GM12865 (cell line): ENCODE measurements around the gene ZIM2.

ENCODE experiments used
- DNase-seq: peaks from one replicate; pipeline ENCODE4 v3.0.0; 2010; ENCODE audit warnings: low read depth
- H3K4me3 ChIP-seq: 2 replicates; pipeline ENCODE4 v1.5.1; 2011; ENCODE audit warnings: mild to moderate bottlenecking, low read depth, low read length, control low read depth
- CTCF ChIP-seq: IDR thresholded peaks from 2 replicates; pipeline ENCODE4 v1.5.1; 2011; ENCODE audit warnings: low read length, control low read depth, low read depth, inconsistent platforms; ENCODE audit not compliant: insufficient read depth; ENCODE audit errors: missing control alignments

Gene ZIM2

DNA sequence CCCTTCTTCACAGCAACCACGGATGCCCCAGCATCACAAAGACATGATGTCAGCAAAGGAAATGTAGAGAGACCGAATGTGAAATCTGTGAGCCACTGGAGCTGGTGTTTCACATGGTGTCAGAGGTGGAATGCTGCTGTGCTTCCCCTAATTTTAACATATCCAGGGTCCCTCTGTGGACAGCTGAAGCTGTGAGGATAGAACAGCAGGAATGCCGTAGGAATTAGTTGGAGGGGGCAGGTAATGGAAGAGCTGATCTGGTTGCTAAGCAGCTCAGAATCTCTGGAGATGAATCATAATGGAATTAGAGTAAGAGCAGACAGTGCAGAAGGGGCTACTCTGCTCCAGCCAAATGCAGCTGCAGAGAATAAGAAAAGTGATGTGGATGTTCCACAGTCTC is 100.0 kb downstream of the ZIM2 start:
- no peak for TF ChIP-seq CTCF
- H3K4me3 ChIP-seq, result no peak overlapping the region
- no peak for DNase-seq

DNA sequence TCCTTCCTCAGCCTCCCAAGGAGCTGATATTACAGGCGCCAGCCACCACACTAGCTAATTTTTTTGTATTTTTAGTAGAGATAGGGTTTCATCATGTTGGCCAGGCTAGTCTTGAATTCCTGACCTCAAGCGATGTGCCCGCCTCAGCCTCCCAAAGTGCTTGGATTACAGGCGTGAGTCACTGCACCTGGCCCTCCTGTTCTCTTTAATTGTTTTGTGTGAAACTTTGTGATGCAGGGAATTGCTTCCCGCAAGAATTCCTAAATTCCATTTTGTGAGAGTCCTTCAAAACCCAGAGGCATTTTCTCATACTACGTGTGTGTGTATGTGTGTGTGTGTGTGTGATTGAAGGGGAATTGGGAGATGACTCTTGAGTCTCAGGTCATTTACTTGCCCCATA is 104.0 kb downstream of the ZIM2 start:
- DNase-seq, result no peak
- TF ChIP-seq CTCF, result no peak
- H3K4me3 ChIP-seq, result no peak overlapping the region

DNA sequence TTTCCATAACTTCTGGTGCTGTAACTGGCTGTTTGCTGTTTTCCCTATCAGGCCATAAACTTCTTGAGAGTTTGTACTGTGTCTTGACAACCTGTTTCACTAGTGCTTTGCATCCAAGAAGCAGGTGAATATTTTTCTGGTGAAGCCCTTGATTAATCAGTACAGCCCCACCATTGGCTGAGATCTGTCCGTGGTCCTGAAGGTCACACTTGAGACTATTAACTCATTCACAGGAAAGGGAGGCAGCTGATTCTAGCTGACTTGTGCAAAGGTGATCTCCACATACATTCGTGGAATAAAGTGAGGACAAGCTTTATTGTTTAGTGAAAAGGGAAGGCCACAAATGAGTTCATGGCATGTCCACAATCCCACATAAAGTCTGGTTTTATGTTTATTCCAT is 107.5 kb downstream of the ZIM2 start:
- DNase-seq, result no peak
- no peak overlapping the region for H3K4me3 ChIP-seq
- no peak for TF ChIP-seq CTCF

GRCh38 chr19:56727677-56728076 is 112.8 kb downstream of the ZIM2 start:
- H3K4me3 ChIP-seq, result no peak overlapping the region
- no peak for TF ChIP-seq CTCF
- no peak for DNase-seq

DNA sequence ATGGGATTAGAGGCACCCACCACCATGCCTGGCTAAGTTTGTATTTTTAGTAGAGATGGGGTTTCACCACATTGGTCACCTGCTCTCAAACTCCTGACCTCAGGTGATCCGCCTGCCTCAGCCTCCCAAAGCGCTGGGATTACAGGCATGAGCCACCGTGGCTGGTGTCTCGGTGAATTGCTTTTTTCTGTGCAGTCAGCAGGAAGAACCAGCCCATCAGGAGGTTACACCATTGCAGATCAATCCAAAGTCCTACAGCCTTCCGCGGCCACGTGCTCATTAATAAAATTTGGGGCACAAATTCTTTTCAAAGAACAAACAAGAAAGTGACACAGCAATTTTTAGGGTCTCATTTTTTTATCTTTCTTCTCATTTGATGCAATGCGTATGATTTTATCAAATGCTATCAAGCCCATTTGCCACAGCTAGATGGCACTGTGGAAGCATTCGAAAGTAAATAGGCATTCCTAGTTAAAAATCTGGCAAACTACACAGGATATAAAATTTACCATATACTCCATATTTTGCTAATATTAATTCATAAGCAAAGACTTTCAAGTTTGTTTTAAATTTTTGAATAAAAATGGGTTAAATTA is 114.6 kb downstream of the ZIM2 start:
- H3K4me3 ChIP-seq, result no peak overlapping the region
- DNase-seq, result no peak
- no peak for TF ChIP-seq CTCF
